Right forelimb (tissue), 1 donor: ENCODE data around the gene UBE2M.
"Not testable (repeated sequence)": the region's sequence is repeated elsewhere in the genome, so short reads cannot be mapped to it uniquely, and the experiment has no call there.

Experiments
- DNase-seq: peaks from one replicate; pipeline ENCODE4 v3.0.0-alpha.2; 2018

UBE2M gene

GRCh38 chr19:58558066-58558622 lies at the start of gene UBE2M:
Gene UBE2M, minus strand, starts transcription at chr19:58558611. Its CDS starts 230 bp downstream, at chr19:58558381.
- DNase-seq, result no peak

GRCh38 chr19:58607213-58607612 lies 48.8 kb upstream of the UBE2M start:
- DNase-seq, result peak; percentile 36

- DNase-seq, result peak; percentile 13
Measured at GRCh38 chr19:58606251-58606896, 48.0 kb upstream of the UBE2M start.

GRCh38 chr19:58586133-58586765 lies 27.8 kb upstream of the UBE2M start:
- DNase-seq, result peak; percentile 28

GRCh38 chr19:58585442-58586132 lies 27.2 kb upstream of the UBE2M start:
- peak; percentile 4 for DNase-seq

GRCh38 chr19:58584498-58585441 lies 26.4 kb upstream of the UBE2M start:
- peak; percentile 32 for DNase-seq

GRCh38 chr19:58582985-58583384 lies 24.6 kb upstream of the UBE2M start:
- DNase-seq, result no peak

- peak; percentile 89 for DNase-seq
Measured at GRCh38 chr19:58581227-58582141, 23.1 kb upstream of the UBE2M start.

- DNase-seq, result peak; percentile 16
Measured at GRCh38 chr19:58579473-58580142, 21.2 kb upstream of the UBE2M start.

- peak; percentile 17 for DNase-seq
Measured at GRCh38 chr19:58578012-58578925, 19.9 kb upstream of the UBE2M start.

- DNase-seq, result not testable (repeated sequence)
Measured at GRCh38 chr19:58577581-58577980, 19.2 kb upstream of the UBE2M start.

- peak; percentile 93 for DNase-seq
Measured at GRCh38 chr19:58575183-58576041, 17.0 kb upstream of the UBE2M start.

GRCh38 chr19:58573658-58574164 lies 15.3 kb upstream of the UBE2M start:
- DNase-seq, result no peak

- peak; percentile 99 for DNase-seq
Measured at GRCh38 chr19:58572818-58573657, 14.6 kb upstream of the UBE2M start, which contains the start of gene MZF1. Gene MZF1, minus strand, starts transcription at chr19:58573335. Its CDS starts 1,946 bp downstream, at chr19:58571389.

GRCh38 chr19:58572026-58572817 lies 13.8 kb upstream of the UBE2M start:
- DNase-seq, result no peak

- DNase-seq, result no peak
Measured at GRCh38 chr19:58571575-58571947, 13.2 kb upstream of the UBE2M start.
